Measurements from ENCODE around the gene PKNOX2.

The PKNOX2 gene

DNA sequence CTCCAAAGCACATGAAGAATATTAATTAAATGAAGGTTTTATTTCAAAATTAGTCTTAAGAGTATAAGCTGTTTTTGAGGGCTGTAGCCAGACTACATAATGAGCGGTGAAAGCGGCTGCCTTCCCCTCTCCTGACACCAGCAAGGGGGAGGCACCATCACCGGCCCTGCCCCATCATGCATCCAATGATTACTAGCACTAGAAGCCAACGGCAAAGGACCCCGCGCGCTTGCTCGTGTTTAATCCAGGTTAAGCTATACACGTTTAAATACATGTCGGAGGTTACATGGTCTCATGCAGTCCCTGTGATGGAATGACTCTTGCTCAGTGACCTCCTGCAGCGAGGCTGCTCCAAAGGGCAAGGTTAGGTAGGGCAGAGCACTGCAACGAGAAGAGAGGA is 281.2 kb downstream of the PKNOX2 start:
- no peak for DNase-seq (ENCODE audit: low read depth)

DNA sequence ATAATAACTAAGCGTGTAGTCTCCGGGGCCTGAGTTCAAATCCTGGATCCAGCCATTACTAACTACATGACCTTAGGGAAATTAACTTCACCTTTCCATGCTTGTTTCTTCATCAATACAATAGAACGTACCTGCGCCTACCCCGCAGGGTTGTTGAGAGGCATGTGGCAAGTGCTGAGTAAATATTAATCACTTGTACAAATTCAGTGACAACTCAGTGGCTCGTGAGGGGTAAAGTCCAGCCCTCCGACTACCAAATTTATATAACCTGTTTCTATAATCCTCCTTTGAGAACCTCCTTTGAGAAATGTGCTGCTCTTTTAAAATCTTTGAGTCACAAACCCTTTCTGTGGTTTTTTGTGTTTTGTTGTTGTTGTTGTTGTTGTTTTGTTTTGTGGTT is 281.7 kb downstream of the PKNOX2 start:
- DNase-seq (ENCODE audit: low read depth), result no peak

DNA sequence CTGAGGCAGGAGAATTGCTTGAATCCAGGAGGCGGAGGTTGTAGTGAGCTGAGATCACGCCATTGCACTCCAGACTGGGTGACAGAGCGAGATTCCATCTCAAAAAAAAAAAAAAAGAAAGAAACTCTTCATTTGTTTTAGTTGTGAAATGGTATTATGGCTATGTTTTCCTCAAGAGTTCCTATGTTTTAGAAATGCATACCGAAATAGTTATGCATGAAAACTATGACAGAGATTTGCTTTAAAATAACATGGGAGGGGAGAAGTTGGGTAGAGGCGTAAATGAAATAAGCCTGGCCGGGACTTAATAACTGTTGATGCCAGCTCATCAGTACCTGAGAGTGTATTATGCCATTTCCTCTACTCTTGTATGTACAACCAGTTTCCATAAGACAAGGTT is 283.2 kb downstream of the PKNOX2 start:
- DNase-seq (ENCODE audit: low read depth), result no peak

DNA sequence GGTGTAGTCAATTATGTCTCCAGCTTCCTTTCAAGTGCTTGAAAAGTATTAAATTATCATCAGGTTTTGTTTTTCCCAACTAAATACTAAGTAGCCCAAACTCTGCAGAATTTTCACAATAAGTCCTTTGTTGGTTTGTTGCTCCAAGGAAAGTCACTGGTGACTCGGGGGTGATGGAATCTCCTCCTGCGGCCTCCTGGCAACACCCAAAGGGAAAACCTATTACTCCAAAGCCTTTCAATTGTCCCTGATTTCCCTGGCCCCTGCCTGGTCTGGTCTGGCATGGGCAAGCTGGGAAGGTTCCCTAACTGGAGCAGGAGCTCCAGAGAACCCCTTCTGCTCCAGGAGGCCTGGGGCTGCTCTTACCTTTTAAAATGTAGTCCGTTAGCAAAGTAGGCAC is 283.6 kb downstream of the PKNOX2 start:
- no peak for DNase-seq (ENCODE audit: low read depth)

DNA sequence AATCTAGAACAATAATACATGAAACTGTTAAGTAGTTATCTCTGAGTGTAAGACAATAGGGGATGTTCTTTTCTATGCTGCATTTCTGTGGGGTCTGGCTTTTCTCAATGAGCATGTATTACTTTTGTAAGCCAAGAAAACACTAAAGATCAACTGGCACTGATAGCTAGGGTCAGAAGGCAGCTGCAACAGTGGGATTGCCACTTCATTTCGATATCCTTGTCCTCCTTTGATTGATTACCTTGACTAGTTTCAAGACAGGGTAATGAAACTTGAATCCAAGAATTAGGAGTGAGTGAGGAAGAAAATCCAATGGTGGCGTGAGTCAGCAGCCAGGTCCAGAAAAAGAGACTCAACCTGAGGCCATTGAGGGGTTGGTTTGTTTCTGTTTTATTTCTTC is 285.0 kb downstream of the PKNOX2 start:
- no peak for DNase-seq (ENCODE audit: low read depth)

DNA sequence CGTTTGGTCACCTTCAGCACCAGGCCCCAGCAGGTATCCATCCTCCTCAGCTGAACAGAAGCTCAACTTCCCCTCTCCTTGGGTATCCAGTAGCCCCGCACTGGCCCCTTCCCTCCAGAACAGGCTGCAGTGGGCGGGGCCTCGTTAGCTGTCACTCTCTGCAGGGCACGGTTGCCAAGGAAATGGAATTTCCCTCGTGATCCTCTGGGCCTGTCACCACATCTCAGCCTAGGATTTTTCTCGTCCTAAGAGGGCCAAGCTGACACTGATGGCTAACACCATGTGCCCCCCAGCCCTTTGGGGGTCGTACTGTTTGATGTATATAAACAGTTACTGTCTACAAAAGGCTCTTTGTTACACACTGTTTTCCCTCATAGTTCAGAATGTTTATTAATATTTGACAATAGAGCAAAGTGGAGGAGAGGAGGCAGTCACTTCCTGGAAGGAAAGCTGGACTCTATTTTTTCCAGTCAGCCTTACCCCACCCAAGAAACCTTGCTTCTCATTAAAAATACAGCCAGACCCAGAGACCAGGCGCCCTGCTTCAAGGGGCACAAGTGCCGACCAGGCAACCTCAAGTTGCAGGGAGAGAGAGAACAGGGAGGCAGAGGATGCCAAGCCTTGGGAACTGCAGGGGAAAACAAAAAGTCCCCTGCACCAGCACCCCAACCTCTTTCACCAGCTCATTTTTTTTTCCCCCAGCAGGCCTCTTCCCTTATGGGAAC is 287.0 kb downstream of the PKNOX2 start:
- DNase-seq (ENCODE audit: low read depth), result no peak

DNA sequence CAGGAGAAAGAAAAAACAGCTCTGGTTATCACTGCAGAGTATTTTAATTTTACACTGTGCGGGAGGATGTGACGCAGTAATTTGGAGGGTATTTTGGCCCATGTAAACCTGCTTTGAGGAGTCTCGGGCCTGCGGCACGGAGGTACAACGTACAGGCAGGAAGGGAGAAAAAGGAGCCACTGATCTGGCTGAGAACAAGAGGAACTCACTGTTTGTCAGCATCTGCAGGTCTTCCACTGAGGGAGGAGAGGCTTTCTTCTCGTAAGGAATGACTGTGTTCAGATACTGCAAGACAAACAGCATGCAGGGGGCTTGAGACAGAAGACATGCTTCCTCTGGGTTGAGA is 287.5 kb downstream of the PKNOX2 start:
- no peak for DNase-seq (ENCODE audit: low read depth)

DNA sequence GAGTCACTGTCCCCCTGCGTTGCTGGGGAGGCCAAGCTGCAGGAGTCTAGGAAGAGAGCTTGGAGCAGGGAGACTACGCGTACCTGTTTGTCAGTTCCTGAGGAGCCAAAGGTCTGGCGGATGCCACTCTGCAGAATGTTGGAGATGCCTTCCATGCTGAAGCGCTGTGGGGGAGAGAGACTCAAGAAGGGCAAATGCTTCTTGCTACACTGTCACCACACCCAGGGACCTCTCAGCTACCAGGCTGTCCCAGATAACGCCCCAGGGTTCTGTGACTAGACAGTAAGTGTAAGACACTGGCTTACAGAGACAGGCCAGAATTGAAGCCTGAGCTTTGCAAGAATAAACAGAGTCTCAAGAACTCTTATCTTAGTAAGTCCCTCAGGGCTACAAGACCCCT is 289.5 kb downstream of the PKNOX2 start:
- DNase-seq (ENCODE audit: low read depth), result no peak

DNA sequence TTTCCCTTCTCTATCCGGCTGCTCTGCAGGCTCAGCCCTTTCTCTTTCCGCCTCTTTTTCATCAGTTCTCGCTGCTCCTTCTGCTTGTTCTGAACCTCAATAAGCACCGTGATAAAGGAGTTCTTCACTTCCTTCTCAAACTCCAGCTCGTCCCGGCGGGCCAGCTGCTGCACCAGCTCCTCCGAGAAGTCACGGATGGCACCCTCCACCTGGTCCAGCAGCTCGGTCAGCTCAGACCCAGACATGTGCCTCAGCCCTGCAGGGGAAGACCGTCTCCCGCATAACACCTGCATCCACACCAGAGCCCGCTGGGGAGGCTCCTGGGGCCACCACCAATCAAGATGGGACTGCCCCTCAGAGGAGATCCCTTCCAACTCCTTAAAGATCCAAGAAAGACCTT is 291.3 kb downstream of the PKNOX2 start:
- DNase-seq (ENCODE audit: low read depth), result no peak

DNA sequence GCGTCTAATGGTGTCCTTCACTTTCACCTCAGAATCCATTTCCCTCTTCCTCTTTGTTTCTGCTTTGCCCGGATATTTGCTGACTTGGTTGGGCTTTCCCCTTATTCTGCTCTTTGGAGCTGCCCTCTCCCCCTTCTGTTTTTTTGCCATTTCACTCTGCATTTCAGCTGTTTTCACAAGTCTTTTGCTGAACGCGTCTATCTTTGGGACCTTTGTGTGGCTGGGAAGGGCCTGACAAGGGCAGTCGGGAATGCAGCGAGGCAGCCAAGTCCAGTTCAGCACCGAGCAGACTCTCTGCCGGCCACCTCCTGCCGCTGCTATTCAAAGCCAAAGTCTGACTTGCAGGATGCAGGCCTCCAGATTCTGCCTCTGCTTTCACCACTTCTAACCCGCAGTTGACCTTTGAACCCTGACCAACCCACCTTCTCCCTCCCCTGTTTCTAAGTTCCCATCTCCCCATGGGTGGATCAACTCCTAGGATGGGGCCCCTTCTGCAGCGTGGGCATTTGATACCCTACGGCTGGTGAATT is 293.3 kb downstream of the PKNOX2 start:
- no peak for DNase-seq (ENCODE audit: low read depth)

DNA sequence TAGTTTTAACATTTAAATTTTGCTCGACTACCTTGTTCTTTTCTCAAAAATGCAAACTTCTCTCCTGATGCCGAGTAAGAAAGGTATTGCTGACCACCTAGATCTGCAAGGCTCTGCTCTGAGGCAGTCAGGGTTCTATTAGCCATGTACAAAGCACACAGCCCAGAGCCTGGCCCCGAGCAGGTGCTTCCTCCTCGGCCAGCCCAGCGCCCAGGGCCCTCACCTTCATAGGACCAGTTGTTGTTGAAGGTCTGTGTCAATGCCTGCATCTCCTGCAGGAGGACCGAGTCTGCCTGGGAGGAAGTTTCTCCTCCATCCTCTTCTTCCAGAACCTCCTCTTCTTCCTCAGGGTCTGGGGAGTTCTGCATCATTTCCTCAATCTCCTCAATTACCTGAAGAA is 295.7 kb downstream of the PKNOX2 start:
- no peak for DNase-seq (ENCODE audit: low read depth)

DNA sequence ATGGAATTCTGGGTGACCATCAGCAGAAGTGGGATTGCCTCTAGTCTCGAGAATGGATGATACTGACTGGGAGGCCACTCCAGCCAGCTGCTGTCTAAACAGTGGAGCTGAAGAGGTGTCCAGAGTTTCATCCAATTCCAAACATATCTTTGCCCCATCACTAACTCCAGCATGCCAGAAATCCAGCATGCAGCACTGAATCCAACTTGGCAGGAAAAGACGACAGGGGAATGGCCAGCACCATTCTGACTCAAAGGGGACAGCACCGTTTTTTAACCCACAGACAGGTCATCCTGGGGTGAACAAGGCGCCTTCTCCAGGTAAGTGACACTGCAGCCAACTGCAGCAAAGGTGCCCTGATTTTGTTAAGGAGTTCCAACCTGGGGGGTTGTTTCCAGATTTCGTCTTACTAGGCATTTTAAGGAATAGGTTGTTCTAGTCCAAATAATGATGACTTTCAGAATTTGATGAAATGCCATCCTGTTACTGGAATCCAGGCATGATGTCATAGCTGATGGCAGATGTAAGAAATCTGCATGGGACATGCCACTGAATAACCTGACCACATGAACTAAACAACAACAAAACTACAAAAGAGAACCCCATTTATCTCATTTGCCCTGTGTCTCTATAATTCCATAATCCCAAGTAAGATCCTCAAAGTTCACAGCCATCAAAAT is 299.2 kb downstream of the PKNOX2 start:
- DNase-seq (ENCODE audit: low read depth), result no peak

DNA sequence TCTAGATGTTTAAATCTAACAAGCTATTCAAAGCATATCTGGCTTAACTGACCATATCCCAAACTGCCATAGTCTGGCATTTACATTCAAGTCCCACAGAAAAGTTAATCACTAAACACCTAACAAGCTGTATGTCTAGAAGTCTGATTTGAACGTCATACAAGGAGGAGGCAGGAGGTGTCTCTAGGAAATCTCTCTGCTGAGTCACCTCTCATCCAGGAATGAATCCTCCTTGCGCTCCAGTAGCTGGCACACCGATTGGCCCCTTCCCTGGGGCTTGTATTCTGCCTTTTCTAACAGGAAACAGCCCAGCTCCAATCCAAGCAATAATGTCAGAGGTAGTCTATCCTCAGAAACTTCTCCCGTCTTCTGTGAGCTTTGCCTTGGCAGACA is 299.7 kb downstream of the PKNOX2 start:
- no peak for DNase-seq (ENCODE audit: low read depth)

DNA sequence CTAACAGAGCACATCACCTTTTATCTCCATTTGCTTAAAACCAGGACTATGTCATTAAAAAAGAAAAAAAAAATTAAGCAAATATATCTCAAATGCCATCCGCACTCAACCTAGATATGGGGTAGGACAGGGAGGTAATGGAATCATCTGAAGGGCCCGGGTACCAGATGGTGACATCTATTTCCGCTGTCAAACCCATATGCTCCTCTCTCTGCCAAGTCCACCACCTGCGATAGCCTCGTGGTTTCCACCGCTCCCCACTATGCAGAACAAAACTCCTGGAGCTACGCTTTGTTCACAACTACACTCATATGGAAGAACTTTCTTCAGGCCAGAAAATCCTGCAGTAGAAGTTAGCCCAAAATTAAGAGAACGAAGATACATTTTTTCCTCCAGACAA is 300.1 kb downstream of the PKNOX2 start:
- DNase-seq (ENCODE audit: low read depth), result no peak

DNA sequence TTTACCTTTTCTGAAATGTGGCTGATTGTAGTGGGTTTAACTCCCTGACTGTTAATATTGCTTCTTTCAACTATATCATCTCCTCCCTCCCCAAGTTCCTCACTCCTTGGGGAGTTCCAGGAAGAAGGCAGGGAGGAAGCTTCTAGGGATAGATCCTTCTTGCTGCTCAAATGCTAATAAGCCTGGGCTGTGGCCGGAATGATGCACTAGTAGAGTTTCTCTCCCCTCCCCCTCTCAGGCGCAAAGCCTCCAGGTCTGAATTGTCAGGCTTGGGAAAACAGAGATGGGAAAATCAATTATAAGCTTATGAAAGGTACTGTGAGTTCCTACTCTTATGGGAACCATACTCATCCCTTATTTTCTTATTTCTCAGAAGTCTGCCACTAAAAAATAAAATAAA is 300.7 kb downstream of the PKNOX2 start:
- DNase-seq (ENCODE audit: low read depth), result no peak

DNA sequence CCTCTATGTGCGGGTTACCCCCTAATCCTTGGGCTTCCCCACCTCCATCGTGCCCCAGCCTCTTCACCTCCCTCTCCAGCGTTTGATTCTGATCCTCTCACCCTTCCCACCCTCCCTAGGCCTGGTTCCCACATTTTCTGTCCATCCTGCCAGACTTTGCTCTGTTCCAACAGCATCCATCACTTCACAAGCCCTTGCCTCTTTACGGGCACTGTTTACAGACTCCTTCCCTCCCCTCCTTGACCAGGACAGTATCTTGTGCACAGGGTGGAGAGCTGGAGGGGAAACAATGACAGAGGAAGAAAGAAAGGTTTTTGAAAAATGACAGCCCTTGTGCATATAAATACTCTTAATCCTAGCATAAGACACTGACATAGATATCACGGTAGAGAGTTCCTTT is 301.1 kb downstream of the PKNOX2 start:
- no peak for DNase-seq (ENCODE audit: low read depth)

DNA sequence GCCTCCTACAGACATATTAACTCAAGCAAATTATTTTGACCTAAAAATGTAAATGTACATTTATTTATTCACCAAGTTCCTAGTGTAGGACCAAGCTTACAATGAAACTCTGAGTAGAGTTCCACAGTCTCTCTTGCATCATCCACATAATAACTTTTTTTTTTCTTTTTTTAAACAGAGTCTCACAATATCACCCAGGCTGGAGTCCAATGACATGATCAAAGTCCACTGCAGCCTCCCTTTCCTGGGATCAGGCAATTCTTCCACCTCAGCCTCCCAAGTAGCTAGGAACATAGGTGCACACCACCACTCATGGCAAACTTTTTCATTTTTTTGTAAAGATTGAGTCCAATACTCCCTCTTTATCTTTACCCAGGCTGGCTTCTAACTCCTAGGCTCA is 303.5 kb downstream of the PKNOX2 start:
- no peak for DNase-seq (ENCODE audit: low read depth)

DNA sequence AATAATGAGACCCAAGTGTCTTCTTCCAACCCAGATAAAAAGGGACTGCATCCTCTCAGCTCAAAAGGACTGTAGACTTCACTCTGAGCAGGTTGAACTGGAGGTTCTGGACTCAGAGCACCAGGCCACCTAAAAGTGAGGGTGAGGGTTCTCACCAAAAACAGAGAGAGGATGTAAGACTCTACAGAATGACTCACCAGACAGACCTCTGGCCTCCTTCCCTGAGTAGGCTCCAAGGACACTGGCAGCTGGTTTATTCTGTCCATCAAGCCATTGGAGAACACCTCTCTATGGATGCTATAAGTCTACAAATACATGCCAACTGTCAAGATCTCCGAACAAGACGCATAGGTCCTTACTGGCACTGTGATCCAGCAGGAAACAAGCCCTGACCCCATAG is 304.3 kb downstream of the PKNOX2 start:
- no peak for DNase-seq (ENCODE audit: low read depth)

DNA sequence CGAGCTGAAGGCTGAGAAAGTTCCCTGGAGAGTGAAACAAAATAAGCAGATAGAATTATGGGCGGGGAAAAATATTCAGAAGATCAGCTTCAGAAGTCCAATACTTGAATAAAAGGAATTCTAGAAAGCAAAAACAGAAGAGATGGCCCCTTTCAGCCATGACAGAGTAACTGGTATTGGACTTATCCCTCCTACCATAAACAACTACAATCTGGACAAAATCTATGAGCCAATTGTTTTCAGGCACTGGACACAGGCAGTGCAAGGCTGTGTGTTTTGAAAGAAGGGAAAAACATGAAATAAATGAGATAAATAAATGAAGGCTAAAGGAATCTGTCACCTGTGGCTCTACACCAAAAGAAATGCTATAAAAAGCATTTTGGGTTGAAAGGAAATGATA is 305.8 kb downstream of the PKNOX2 start:
- no peak for DNase-seq (ENCODE audit: low read depth)

DNA sequence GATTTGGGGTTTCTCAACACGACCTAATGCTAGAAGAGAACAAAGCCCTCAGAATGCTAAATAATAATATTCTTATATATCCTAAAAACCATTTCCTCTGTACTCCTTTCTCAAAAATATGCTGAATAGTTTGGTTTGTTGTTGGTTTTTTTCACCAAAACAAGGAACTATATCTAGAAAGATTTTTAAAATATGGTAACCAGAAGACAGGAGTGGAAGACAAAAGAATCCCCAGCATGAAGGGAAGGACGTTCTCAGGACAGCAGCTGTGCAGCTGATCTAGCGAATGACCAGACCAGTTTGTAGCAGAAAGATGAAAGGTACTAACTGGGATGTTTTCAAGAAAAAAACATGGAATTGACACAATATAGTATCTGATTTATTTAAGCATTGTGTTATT is 312.2 kb downstream of the PKNOX2 start:
- DNase-seq (ENCODE audit: low read depth), result no peak

DNA sequence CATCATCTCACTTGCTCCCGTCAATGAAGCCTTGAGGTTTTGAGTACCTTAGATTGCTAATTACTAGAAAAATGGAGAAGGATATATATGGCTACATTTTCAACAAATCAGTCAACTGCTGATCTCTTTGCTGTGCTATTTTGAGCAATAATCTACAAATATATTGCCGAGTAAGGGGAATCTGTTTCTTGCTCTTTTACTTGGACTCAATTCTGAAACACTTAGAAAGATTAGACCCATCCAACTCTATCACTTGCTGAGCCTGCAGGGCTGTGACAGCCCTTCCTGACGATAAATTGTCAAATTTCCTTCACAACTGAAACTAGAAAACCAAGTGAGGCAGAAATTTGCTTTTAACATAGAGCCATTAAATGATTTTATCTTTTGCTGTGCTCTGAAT is 314.6 kb downstream of the PKNOX2 start:
- DNase-seq (ENCODE audit: low read depth), result no peak

DNA sequence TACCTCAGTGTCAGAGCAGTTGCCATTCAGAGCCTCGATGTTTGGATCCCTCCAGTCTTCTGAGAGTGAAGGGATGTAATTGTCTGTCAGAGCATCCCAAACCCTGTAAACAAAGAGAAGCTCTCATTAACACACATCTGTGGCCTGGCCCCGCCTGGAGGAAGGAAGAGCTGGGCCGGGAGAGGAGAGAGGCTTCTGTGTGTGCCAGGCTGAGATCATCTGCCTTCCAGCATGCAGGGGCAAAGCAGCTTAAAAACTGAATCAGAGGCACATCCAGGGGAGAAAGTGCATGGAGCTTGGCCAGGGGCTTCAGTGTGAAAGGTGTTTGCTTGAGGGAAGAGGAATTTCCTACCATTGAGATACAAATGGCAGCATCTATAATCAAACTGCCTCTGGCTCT is 317.0 kb downstream of the PKNOX2 start:
- DNase-seq (ENCODE audit: low read depth), result no peak

Data from GM04503 (cell line).